Left cardiac atrium (tissue), 4 donors: Measurements from ENCODE around the gene ZYG11B. TPM values are rescaled to one million over a fixed set of nuclear protein-coding genes. Genes with fewer than 3 reads are reported as not detected.
"Not testable (repeated sequence)": the region's sequence is repeated elsewhere in the genome, so short reads cannot be mapped to it uniquely, and the experiment has no call there.

ENCODE experiments used
- ATAC-seq, 2 donors: fragments of 200-7000 bp; cut with Tn5 transposase; one replicate each; pipeline ENCODE4 v1.9.1; 2020; ENCODE audit warnings: mild to moderate bottlenecking in 2 of 2, moderate library complexity in 2 of 2
- DNase-seq: peaks from one replicate; pipeline ENCODE4 v3.0.0-alpha.2; 2020
- intact Hi-C, 2 donors: fragments of 100-400 bp; cut with DNase I; formaldehyde crosslinking; loops; one replicate each; pipeline versions ENCODE4 v1.14.1 to v1.15.1; 2022 to 2023
- total RNA-seq, 2 donors: library from RNA; stranded (reverse); fragmentation: NEBNext Ultra II Directional; extraction: Animal tissue kit (Norgen Biotek cat#: 25700); gene quantifications; one replicate each; pipeline ENCODE4 v1.2.1, GENCODE V29; 2021
- donor health status: DM: no; HTN: yes; CAD: no.
- donor health status: DM: no; HTN: yes; CAD: no; lungs with severe emphysema.
- donor health status: DM: yes; HTN: yes; CAD: no.
- donor health status: Dilated cardiomyopathy.

ZYG11B gene
- total RNA-seq, 2 donors from 2014 or later = 47.2 to 50.0 TPM

- DNase-seq = no peak
- intact Hi-C loops = loop anchor here in 1 of 2 donors (10.0 kb wide), 1 partner anchor 479 kb away; no protein-coding TSS in a partner anchor
Observed at GRCh38 chr1:52706136-52706670, 20.1 kb upstream of the ZYG11B start.

GRCh38 chr1:52706941-52707926 is 19.0 kb upstream of the ZYG11B start:
- ATAC-seq (no peak), DNase-seq (no peak)
- intact Hi-C loops = loop anchor here in 1 of 2 donors (10.0 kb wide), 1 partner anchor 478 kb away; no protein-coding TSS in a partner anchor

More at GRCh38 chr1:52706136-52706670, 20.1 kb upstream of the ZYG11B start:
- ATAC-seq = no peak

GRCh38 chr1:52707927-52708655 is 18.2 kb upstream of the ZYG11B start:
- peak; percentile 37 for DNase-seq
- intact Hi-C loops = loop anchor here in 1 of 2 donors (10.0 kb wide), 1 partner anchor 477 kb away; no protein-coding TSS in a partner anchor
- peak in 1 of 2 donors; percentile 83 for ATAC-seq

GRCh38 chr1:52709016-52709415 is 17.2 kb upstream of the ZYG11B start:
- intact Hi-C loops = loop anchor here in 1 of 2 donors (10.0 kb wide), 1 partner anchor 476 kb away; no protein-coding TSS in a partner anchor
- DNase-seq = no peak

GRCh38 chr1:52713590-52713989 is 12.7 kb upstream of the ZYG11B start:
- intact Hi-C loops = no loop called here
- ATAC-seq = no peak

More at GRCh38 chr1:52709016-52709415, 17.2 kb upstream of the ZYG11B start:
- ATAC-seq = no peak

GRCh38 chr1:52715296-52715695 is 11.0 kb upstream of the ZYG11B start:
- DNase-seq, ATAC-seq, intact Hi-C loops: not testable (repeated sequence)

More at GRCh38 chr1:52713590-52713989, 12.7 kb upstream of the ZYG11B start:
- DNase-seq = no peak

GRCh38 chr1:52723260-52723659 is 3.0 kb upstream of the ZYG11B start:
- ATAC-seq (no peak), DNase-seq (no peak)
- intact Hi-C loops = no loop called here

GRCh38 chr1:52725903-52726264 is 369 bp upstream of the ZYG11B start:
- intact Hi-C loops = no loop called here
- peak in 1 of 2 donors; percentile 3 for ATAC-seq
- no peak for DNase-seq

- peak; percentile 24 for ATAC-seq
- intact Hi-C loops = no loop called here
- DNase-seq = no peak
Observed at GRCh38 chr1:52727114-52727586, 897 bp downstream of the ZYG11B start.

- ATAC-seq (no peak), DNase-seq (no peak)
- intact Hi-C loops = no loop called here
Observed at GRCh38 chr1:52727956-52728656, 1.9 kb downstream of the ZYG11B start.

- DNase-seq (no peak), ATAC-seq (no peak)
- intact Hi-C loops = no loop called here
Observed at GRCh38 chr1:52733368-52733767, 7.1 kb downstream of the ZYG11B start.

- DNase-seq, ATAC-seq, intact Hi-C loops: not testable (repeated sequence)
Observed at GRCh38 chr1:52735371-52735770, 9.1 kb downstream of the ZYG11B start.

- no peak for DNase-seq
- intact Hi-C loops = no loop called here
- ATAC-seq = peak in 1 of 2 donors; percentile 25
Observed at GRCh38 chr1:52738148-52738547, 11.9 kb downstream of the ZYG11B start.

GRCh38 chr1:52738893-52739292 is 12.6 kb downstream of the ZYG11B start:
- intact Hi-C loops = no loop called here
- ATAC-seq (peak in 1 of 2 donors; percentile 38), DNase-seq (no peak)

GRCh38 chr1:52739699-52740467 is 13.6 kb downstream of the ZYG11B start:
- no peak for ATAC-seq

GRCh38 chr1:52741259-52741658 is 15.0 kb downstream of the ZYG11B start:
- DNase-seq (no peak), ATAC-seq (no peak)
- intact Hi-C loops = no loop called here

More at GRCh38 chr1:52739699-52740467, 13.6 kb downstream of the ZYG11B start:
- no peak for DNase-seq
- intact Hi-C loops = no loop called here

GRCh38 chr1:52746189-52746588 is 19.9 kb downstream of the ZYG11B start:
- no peak for ATAC-seq
- intact Hi-C loops = no loop called here
- DNase-seq = no peak

- no peak for DNase-seq
- intact Hi-C loops = no loop called here
Observed at GRCh38 chr1:52747450-52747849, 21.2 kb downstream of the ZYG11B start.

More at GRCh38 chr1:52747450-52747849, 21.2 kb downstream of the ZYG11B start:
- ATAC-seq = no peak
